Inflammatory macrophage treated with lipopolysaccharide for 4 hours (primary cell): ENCODE measurements around the gene RNU11.
A peak's percentile ranks its signal among the peaks of the same experiment; 100 is the strongest.
"Not testable (repeated sequence)": the region's sequence is repeated elsewhere in the genome, so short reads cannot be mapped to it uniquely, and the experiment has no call there.

Source experiments
- DNase-seq: peaks from one replicate; pipeline ENCODE4 v3.0.0-alpha.2; 2020

RNU11 gene

GRCh38 chr1:28666806-28667205 lies 18.4 kb downstream of the RNU11 start:
- DNase-seq, result no peak

GRCh38 chr1:28668191-28668955 lies 20.0 kb downstream of the RNU11 start, which contains the start of gene GMEB1:
Gene GMEB1, plus strand, starts transcription at chr1:28668784. Its CDS starts 14,829 bp downstream, at chr1:28683613.
- DNase-seq, result peak; percentile 91

DNA sequence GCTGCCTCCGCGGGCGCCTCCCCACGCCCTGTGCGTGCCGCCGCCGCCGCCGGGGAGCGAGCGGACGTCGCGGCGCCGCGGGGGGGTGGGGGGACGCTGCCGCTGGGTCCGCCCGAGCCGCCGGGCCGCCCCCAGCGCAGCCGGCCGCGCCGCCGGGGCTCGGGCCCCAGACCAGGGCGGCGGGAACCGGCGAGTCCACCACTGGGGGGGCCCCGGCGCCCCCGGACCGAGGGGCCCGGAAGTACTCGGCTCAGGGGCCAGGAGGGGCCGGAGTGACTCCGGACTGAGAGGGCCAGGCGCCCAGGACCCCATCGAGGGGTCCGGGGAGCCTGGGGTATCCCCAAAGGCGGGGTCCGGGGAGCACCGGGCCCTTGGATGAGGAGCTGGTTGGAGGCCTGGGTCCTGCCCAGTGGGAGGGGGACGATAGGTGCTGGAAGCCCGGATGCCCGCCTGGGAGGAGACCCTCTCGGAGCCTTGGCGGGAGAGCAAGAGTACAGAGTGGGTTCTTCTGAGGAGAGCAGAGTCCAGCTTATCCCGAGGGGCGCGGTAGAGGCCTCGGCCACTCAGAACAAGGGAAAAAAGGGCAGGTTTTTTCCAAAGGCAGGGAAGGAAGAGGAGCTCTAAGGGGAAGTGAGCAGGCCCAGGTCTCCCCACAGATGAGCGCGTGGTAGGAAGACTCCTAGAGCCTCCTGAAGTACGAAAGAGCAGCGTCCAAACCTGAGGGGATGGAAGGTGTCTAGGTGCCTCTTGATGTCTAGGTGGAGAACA lies 20.7 kb downstream of the RNU11 start:
- DNase-seq, result peak; percentile 58

GRCh38 chr1:28671254-28671780 lies 22.9 kb downstream of the RNU11 start:
- no peak for DNase-seq

GRCh38 chr1:28672971-28673370 lies 24.6 kb downstream of the RNU11 start:
- not testable (repeated sequence) for DNase-seq

DNA sequence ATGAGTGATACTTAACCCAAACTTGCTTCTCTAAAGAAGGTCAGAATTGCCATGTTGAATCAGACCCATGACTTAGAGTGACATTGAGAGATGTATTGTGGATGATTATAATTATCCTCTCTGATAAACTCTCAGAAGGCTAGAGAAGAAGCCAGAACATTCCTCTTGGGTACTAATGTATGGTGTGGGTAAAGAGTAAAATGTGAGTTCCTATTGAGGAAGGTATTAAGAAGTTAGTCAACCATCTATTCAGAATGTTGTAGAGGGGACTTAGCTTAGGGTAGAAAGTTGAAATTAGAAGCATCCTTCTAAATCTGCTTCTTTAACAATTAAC lies 27.5 kb downstream of the RNU11 start:
- DNase-seq, result no peak

DNA sequence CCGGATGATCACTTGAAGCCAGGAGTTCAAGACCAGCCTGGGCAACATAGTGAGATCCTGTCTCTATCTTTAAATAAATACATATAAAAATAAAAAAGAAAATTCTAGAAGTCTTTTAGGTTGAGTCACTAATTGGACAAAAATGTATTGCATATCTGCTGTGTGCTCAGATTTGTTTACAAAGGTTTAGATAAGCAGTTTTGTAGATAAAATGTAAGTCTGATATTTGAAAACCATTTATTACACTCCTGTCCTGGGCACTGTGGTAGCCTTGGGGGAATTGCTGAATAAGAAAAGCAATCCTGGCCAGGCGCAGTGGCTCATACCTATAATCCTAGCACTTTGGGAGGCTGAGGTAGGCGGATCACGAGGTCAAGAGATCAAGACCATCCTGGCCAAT lies 31.8 kb downstream of the RNU11 start:
- no peak for DNase-seq

DNA sequence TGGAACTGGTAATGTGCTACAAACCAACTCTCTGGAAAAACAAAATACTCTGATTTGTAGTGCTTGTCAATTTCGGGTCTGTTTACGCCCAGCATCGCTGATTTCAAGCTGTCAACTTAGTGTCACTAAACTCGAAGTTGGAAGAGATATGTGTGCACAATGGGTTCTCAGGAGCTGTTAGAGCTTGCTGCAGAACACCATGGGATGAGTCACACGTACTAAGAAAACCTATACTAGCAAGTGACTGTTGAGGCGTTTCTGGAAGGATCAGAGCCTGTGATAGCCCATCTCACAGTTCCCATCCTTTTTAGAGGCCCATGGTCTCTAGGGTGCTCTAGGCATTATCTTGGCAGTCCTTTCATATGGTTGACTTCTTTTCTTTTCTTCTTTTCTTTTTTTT lies 34.4 kb downstream of the RNU11 start:
- no peak for DNase-seq

- no peak for DNase-seq
Measured at GRCh38 chr1:28684937-28685336, 36.5 kb downstream of the RNU11 start.

DNA sequence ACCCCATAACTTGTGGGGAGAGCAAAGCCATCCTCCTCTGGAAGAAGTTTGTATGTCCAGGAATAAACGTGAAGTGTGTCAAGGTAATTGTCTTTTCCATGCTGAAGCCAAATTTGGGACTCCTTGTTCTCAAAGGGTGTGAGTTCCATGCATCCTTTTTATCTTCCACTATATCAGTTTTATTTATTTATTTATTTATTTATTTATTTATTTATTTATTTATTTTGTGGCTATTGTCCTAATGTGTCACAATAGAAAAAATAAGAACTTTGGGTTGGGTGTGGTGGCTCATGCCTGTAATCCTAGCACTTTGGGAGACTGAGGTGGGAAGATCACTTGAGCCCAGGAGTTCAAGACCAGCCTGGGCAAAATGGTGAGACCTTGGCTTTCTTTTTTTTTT lies 43.2 kb downstream of the RNU11 start:
- DNase-seq, result not testable (repeated sequence)
